Measurements from ENCODE around the gene PCYT2.

GRCh38 chr17:81942167-81942553, 31.0 kb upstream of the PCYT2 start:
- TF ChIP-seq CTCF (conservative IDR thresholded peaks at IDR 0.05) = no peak
- no peak for TF ChIP-seq ZFX (IDR thresholded peaks at IDR 0.05)
